ENCODE data around the gene KCNG2. TPM values are rescaled to one million over a fixed set of nuclear protein-coding genes. Genes with fewer than 3 reads are reported as not detected.
"Not testable (repeated sequence)": the region's sequence is repeated elsewhere in the genome, so short reads cannot be mapped to it uniquely, and the experiment has no call there.

The KCNG2 gene
- total and polyA plus RNA-seq, 7 experiments from 2014 or later, result not detected

GRCh38 chr18:79752946-79753345 lies 44.8 kb upstream of the KCNG2 start:
- H3K4me1 Mint-ChIP-seq; H3K4me3 Mint-ChIP-seq; POLR2A ChIA-PET; H3K4me1 ChIP-seq (ENCODE audit: control insufficient read depth in 2 of 2, insufficient read depth in 2 of 2, low read length in 2 of 2); H3K4me3 ChIP-seq (ENCODE audit: low read length); CTCF ChIA-PET; ATAC-seq; DNase-seq; H3K27ac ChIP-seq (ENCODE audit: low read depth, low read length); H3K27ac Mint-ChIP-seq; H3K27me3 ChIP-seq (ENCODE audit: control insufficient read depth in 2 of 2, insufficient read depth in 2 of 2, low read length in 2 of 2); intact Hi-C loops (cut with micrococcal nuclease); H3K27me3 Mint-ChIP-seq: not testable (repeated sequence)
- Histone ChIP-seq H3K9me3 (ENCODE audit: control insufficient read depth in 2 of 3, low read length in 3 of 3) (peaks cover 0 to 13% (median 0%) of the 10 kb centered on the region in 3 experiments), H3K36me3 (ENCODE audit: control insufficient read depth in 2 of 3, insufficient read depth in 3 of 3, low read length in 3 of 3) (peaks cover 0 to 64% (median 21%) of the 10 kb centered on the region in 3 experiments)
- Mint-ChIP-seq H3K9me3 (peaks cover 0 to 26% (median 8%) of the 10 kb centered on the region in 11 donors), H3K36me3 (peaks cover 6 to 78% (median 54%) of the 10 kb centered on the region in 5 donors)

DNA sequence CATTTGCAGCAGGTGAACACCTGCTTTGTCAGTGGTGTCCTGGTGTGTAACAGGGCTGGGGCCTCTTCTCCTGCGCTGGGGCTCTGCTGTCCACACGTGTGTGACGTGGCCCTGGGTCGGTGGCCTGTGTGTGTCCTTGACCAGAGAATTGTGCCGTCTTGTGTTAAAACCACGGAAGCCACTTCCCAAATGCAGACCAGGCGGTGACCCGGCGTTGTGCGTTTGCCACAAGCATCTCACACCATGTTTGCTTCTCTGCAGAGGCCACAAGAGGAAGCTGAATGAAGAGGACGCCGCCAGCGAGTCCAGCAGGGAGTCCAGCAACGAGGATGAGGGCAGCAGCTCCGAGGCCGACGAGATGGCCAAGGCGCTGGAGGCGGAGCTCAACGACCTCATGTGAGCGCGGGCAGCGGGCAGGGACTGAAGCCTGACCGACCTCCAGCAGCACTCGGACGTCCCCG lies 44.3 kb upstream of the KCNG2 start:
- Histone ChIP-seq H3K4me3 (ENCODE audit: low read length) (no peak overlapping the region), H3K27me3 (ENCODE audit: control insufficient read depth in 2 of 2, insufficient read depth in 2 of 2, low read length in 2 of 2) (no peaks in the 10 kb centered on the region), H3K27ac (ENCODE audit: low read depth, low read length) (no peak overlapping the region), H3K4me1 (ENCODE audit: control insufficient read depth in 2 of 2, insufficient read depth in 2 of 2, low read length in 2 of 2) (no peaks in the 10 kb centered on the region), H3K9me3 (ENCODE audit: control insufficient read depth in 2 of 3, low read length in 3 of 3) (peaks cover 0 to 17% (median 0%) of the 10 kb centered on the region in 3 experiments), H3K36me3 (ENCODE audit: control insufficient read depth in 2 of 3, insufficient read depth in 3 of 3, low read length in 3 of 3) (peaks cover 0 to 60% (median 20%) of the 10 kb centered on the region in 3 experiments)
- intact Hi-C loops (cut with micrococcal nuclease), result no loop called here
- no peaks in the 10 kb centered on the region for H3K27me3 Mint-ChIP-seq
- CTCF ChIA-PET, result no interaction called here
- H3K27ac Mint-ChIP-seq, result no peak overlapping the region
- DNase-seq (no peak), ATAC-seq (no peak)
- H3K4me1 Mint-ChIP-seq, result peaks cover 0 to 7% (median 0%) of the 10 kb centered on the region in 7 donors
- H3K36me3 Mint-ChIP-seq, result peaks cover 6 to 78% (median 57%) of the 10 kb centered on the region in 5 donors
- POLR2A ChIA-PET, result no interaction called here
- no peak overlapping the region for H3K4me3 Mint-ChIP-seq
- peaks cover 0 to 31% (median 13%) of the 10 kb centered on the region in 11 donors for H3K9me3 Mint-ChIP-seq

- H3K9me3 Mint-ChIP-seq, result peaks cover 3 to 38% (median 18%) of the 10 kb centered on the region in 11 donors
- no peak overlapping the region for H3K4me3 Mint-ChIP-seq
- ATAC-seq (no peak), DNase-seq (no peak)
- H3K4me1 ChIP-seq (ENCODE audit: control insufficient read depth in 2 of 2, insufficient read depth in 2 of 2, low read length in 2 of 2), result no peaks in the 10 kb centered on the region
- CTCF ChIA-PET, result no interaction called here
- peaks cover 0 to 23% (median 0%) of the 10 kb centered on the region in 3 experiments for H3K9me3 ChIP-seq (ENCODE audit: control insufficient read depth in 2 of 3, low read length in 3 of 3)
- H3K27ac ChIP-seq (ENCODE audit: low read depth, low read length), result no peak overlapping the region
- peaks cover 0 to 52% (median 18%) of the 10 kb centered on the region in 3 experiments for H3K36me3 ChIP-seq (ENCODE audit: control insufficient read depth in 2 of 3, insufficient read depth in 3 of 3, low read length in 3 of 3)
- no peak overlapping the region for H3K4me3 ChIP-seq (ENCODE audit: low read length)
- H3K4me1 Mint-ChIP-seq, result peaks cover 0 to 7% (median 0%) of the 10 kb centered on the region in 7 donors
- POLR2A ChIA-PET, result no interaction called here
- no peak overlapping the region for H3K27ac Mint-ChIP-seq
- no peaks in the 10 kb centered on the region for H3K27me3 Mint-ChIP-seq
- H3K27me3 ChIP-seq (ENCODE audit: control insufficient read depth in 2 of 2, insufficient read depth in 2 of 2, low read length in 2 of 2), result no peaks in the 10 kb centered on the region
- peaks cover 11 to 74% (median 62%) of the 10 kb centered on the region in 5 donors for H3K36me3 Mint-ChIP-seq
- intact Hi-C loops (cut with micrococcal nuclease), result no loop called here
These were observed 43.5 kb upstream of the KCNG2 start for GRCh38 chr18:79754022-79754761.

- DNase-seq (no peak), ATAC-seq (no peak)
- Histone ChIP-seq H3K36me3 (ENCODE audit: control insufficient read depth in 2 of 3, insufficient read depth in 3 of 3, low read length in 3 of 3) (peaks cover 0 to 45% (median 15%) of the 10 kb centered on the region in 3 experiments), H3K4me3 (ENCODE audit: low read length) (no peak overlapping the region), H3K27ac (ENCODE audit: low read depth, low read length) (no peak overlapping the region), H3K27me3 (ENCODE audit: control insufficient read depth in 2 of 2, insufficient read depth in 2 of 2, low read length in 2 of 2) (no peaks in the 10 kb centered on the region), H3K4me1 (ENCODE audit: control insufficient read depth in 2 of 2, insufficient read depth in 2 of 2, low read length in 2 of 2) (no peaks in the 10 kb centered on the region), H3K9me3 (ENCODE audit: control insufficient read depth in 2 of 3, low read length in 3 of 3) (peaks cover 0 to 28% (median 0%) of the 10 kb centered on the region in 3 experiments)
- Mint-ChIP-seq H3K4me3 (no peak overlapping the region), H3K36me3 (peaks cover 15 to 69% (median 59%) of the 10 kb centered on the region in 5 donors), H3K4me1 (peaks cover 0 to under 1% (median 0%) of the 10 kb centered on the region in 7 donors), H3K27ac (no peak overlapping the region), H3K27me3 (no peaks in the 10 kb centered on the region), H3K9me3 (peaks cover 5 to 45% (median 20%) of the 10 kb centered on the region in 11 donors)
- intact Hi-C loops (cut with micrococcal nuclease), result no loop called here
- POLR2A ChIA-PET, result no interaction called here
- CTCF ChIA-PET, result no interaction called here
These were observed 42.8 kb upstream of the KCNG2 start for GRCh38 chr18:79754831-79755351.

DNA sequence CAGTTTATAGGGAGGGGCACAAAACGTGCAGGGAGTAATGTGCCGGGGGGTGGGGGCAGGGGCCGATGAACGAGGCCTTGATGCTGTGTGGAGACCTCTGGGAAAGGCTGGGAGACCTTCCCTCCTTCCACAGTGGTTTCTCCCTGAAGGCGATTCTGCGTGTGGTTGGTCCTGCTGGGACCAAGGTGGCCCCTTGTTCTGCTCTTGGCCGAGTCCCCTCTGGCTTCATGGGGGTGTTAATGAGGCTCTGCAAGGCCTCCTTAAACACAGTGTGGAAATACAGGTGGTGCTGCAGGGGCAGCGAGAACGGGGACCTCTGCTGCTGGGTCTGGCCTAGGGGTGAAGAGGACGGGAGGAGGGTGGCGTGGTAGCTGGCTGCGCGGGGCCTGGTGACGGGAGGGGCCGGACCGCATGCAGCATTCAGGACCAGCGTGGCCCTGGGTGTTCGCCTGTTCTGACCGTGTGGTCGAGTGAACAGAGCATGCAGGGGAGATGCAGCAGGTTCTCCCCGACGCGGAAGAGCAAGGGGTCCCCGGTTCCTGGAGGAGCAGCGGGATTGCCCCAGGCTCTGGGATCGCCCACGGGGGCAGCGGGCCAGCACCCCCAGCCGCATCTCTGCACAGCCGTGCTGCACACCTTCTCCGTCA lies 42.1 kb upstream of the KCNG2 start:
- Mint-ChIP-seq H3K27me3 (peaks cover 0 to 3% (median 0%) of the 10 kb centered on the region in 5 donors), H3K9me3 (peaks cover 6 to 53% (median 26%) of the 10 kb centered on the region in 11 donors), H3K4me3 (no peak overlapping the region), H3K36me3 (peaks cover 15 to 64% (median 62%) of the 10 kb centered on the region in 5 donors), H3K4me1 (no peaks in the 10 kb centered on the region), H3K27ac (no peak overlapping the region)
- ATAC-seq (no peak), DNase-seq (no peak)
- Histone ChIP-seq H3K4me1 (ENCODE audit: control insufficient read depth in 2 of 2, insufficient read depth in 2 of 2, low read length in 2 of 2) (no peaks in the 10 kb centered on the region), H3K4me3 (ENCODE audit: low read length) (no peak overlapping the region), H3K9me3 (ENCODE audit: control insufficient read depth in 2 of 3, low read length in 3 of 3) (peaks cover 0 to 28% (median 0%) of the 10 kb centered on the region in 3 experiments), H3K27ac (ENCODE audit: low read depth, low read length) (no peak overlapping the region), H3K27me3 (ENCODE audit: control insufficient read depth in 2 of 2, insufficient read depth in 2 of 2, low read length in 2 of 2) (no peaks in the 10 kb centered on the region), H3K36me3 (ENCODE audit: control insufficient read depth in 2 of 3, insufficient read depth in 3 of 3, low read length in 3 of 3) (peaks cover 0 to 42% (median 15%) of the 10 kb centered on the region in 3 experiments)
- intact Hi-C loops (cut with micrococcal nuclease), result no loop called here
- POLR2A ChIA-PET, result no interaction called here
- CTCF ChIA-PET, result no interaction called here

GRCh38 chr18:79756143-79756500 lies 41.6 kb upstream of the KCNG2 start:
- Histone ChIP-seq H3K9me3 (ENCODE audit: control insufficient read depth in 2 of 3, low read length in 3 of 3) (peaks cover 0 to 28% (median 0%) of the 10 kb centered on the region in 3 experiments), H3K27ac (ENCODE audit: low read depth, low read length) (no peak overlapping the region), H3K4me3 (ENCODE audit: low read length) (no peak overlapping the region), H3K4me1 (ENCODE audit: control insufficient read depth in 2 of 2, insufficient read depth in 2 of 2, low read length in 2 of 2) (no peaks in the 10 kb centered on the region), H3K27me3 (ENCODE audit: control insufficient read depth in 2 of 2, insufficient read depth in 2 of 2, low read length in 2 of 2) (no peaks in the 10 kb centered on the region), H3K36me3 (ENCODE audit: control insufficient read depth in 2 of 3, insufficient read depth in 3 of 3, low read length in 3 of 3) (peaks cover 0 to 42% (median 15%) of the 10 kb centered on the region in 3 experiments)
- peaks cover 15 to 66% (median 62%) of the 10 kb centered on the region in 5 donors for H3K36me3 Mint-ChIP-seq
- intact Hi-C loops (cut with micrococcal nuclease), result no loop called here
- H3K9me3 Mint-ChIP-seq, result peaks cover 6 to 56% (median 31%) of the 10 kb centered on the region in 11 donors
- CTCF ChIA-PET, result no interaction called here
- H3K4me3 Mint-ChIP-seq, result no peak overlapping the region
- H3K27me3 Mint-ChIP-seq, result peaks cover 0 to 3% (median 0%) of the 10 kb centered on the region in 5 donors
- POLR2A ChIA-PET, result no interaction called here
- DNase-seq (no peak), ATAC-seq (no peak)
- H3K27ac Mint-ChIP-seq, result no peak overlapping the region
- no peaks in the 10 kb centered on the region for H3K4me1 Mint-ChIP-seq
